Nephron progenitor cell (in vitro differentiated cells): Measurements from ENCODE around the gene DLL4.

Experiments
- DNase-seq: peaks from one replicate; pipeline ENCODE4 v3.0.0; 2021
- H3K27ac Mint-ChIP-seq: 2 replicates; pipeline ENCODE4 v1.8.0; 2021; ENCODE audit warnings: mild to moderate bottlenecking, moderate library complexity, mixed read lengths
- H3K27me3 Mint-ChIP-seq: 2 replicates; pipeline ENCODE4 v1.8.0; 2021; ENCODE audit warnings: mild to moderate bottlenecking, low read depth, mixed read lengths; ENCODE audit not compliant: poor library complexity
- H3K36me3 Mint-ChIP-seq: 2 replicates; pipeline ENCODE4 v1.8.0; 2021; ENCODE audit warnings: low read depth, mixed read lengths
- H3K4me1 Mint-ChIP-seq: 2 replicates; pipeline ENCODE4 v1.8.0; 2021; ENCODE audit warnings: mixed read lengths
- H3K4me3 Mint-ChIP-seq: 2 replicates; pipeline ENCODE4 v1.8.0; 2021; ENCODE audit warnings: mild to moderate bottlenecking, moderate library complexity, mixed read lengths
- H3K9me3 Mint-ChIP-seq: 2 replicates; pipeline ENCODE4 v1.8.0; 2021; ENCODE audit warnings: mild to moderate bottlenecking, moderate library complexity, mixed read lengths
- TF ChIP-seq, protein P1 (sequence below): fragments of 200-600 bp; sonication (generic); IDR thresholded peaks from 2 replicates; pipeline ENCODE4 v1.5.0; 2021; ENCODE audit warnings: antibody characterized with exemption

DLL4 gene

GRCh38 chr15:40927873-40928806, 1.0 kb upstream of the DLL4 start:
- no peak overlapping the region for H3K27ac Mint-ChIP-seq
- peaks cover 95% of the 10 kb centered on the region for H3K27me3 Mint-ChIP-seq
- H3K4me3 Mint-ChIP-seq: peak overlapping the region; percentile 79
- no peaks in the 10 kb centered on the region for H3K36me3 Mint-ChIP-seq
- TF ChIP-seq, protein P1, sequence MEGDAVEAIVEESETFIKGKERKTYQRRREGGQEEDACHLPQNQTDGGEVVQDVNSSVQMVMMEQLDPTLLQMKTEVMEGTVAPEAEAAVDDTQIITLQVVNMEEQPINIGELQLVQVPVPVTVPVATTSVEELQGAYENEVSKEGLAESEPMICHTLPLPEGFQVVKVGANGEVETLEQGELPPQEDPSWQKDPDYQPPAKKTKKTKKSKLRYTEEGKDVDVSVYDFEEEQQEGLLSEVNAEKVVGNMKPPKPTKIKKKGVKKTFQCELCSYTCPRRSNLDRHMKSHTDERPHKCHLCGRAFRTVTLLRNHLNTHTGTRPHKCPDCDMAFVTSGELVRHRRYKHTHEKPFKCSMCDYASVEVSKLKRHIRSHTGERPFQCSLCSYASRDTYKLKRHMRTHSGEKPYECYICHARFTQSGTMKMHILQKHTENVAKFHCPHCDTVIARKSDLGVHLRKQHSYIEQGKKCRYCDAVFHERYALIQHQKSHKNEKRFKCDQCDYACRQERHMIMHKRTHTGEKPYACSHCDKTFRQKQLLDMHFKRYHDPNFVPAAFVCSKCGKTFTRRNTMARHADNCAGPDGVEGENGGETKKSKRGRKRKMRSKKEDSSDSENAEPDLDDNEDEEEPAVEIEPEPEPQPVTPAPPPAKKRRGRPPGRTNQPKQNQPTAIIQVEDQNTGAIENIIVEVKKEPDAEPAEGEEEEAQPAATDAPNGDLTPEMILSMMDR: no peak
- DNase-seq: no peak
- peaks cover 68% of the 10 kb centered on the region for H3K4me1 Mint-ChIP-seq
- no peaks in the 10 kb centered on the region for H3K9me3 Mint-ChIP-seq

- H3K27me3 Mint-ChIP-seq: peaks cover 93% of the 10 kb centered on the region
- H3K4me1 Mint-ChIP-seq: peaks cover 67% of the 10 kb centered on the region
- DNase-seq: peak; percentile 79
- TF ChIP-seq, protein P1: no peak
- no peaks in the 10 kb centered on the region for H3K9me3 Mint-ChIP-seq
- H3K4me3 Mint-ChIP-seq: peak overlapping the region; percentile 82
- no peak overlapping the region for H3K27ac Mint-ChIP-seq
- H3K36me3 Mint-ChIP-seq: no peaks in the 10 kb centered on the region
These were observed 705 bp downstream of the DLL4 start for GRCh38 chr15:40929660-40930429.

DNA sequence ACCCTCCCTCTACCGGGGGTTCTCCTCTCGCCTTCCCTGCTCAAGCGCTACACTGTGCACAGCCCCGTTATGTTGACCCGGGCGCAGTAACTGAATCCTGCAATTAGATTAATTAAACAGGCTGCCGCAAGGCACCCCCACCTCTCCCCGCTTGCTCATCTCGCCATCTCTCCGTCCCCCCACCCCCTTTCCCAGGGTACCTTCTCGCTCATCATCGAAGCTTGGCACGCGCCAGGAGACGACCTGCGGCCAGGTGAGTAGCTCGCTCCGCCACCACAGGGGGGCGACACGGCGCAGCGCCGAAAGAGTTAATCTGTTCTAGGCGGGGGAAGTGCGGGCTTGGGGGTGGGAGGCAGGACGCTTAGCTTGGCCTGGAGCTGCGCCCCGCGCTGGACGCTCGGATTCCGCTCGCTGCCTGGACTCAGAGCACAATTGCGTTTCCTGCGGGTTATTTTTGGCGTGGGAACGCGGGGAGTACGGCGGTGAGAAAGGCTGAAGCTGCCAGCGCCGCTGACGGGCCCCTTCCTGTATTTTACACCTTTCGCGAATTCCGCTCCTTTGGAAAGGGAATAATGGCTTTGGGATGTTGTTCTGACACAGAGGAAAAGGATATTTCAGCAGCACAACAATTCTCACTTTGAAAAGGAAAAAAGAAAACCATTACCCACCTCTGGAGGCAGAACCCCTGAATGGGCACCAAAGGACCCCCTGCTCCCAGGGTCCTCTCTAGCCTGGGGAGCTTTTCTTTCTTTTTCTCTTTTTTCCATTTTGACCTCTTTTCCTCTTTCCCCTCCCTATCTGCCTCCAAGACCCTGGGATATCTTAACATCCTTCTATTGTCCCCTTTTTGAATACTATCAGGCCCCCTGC, 1.5 kb downstream of the DLL4 start:
- peaks cover 92% of the 10 kb centered on the region for H3K27me3 Mint-ChIP-seq
- H3K4me1 Mint-ChIP-seq: peaks cover 70% of the 10 kb centered on the region
- H3K9me3 Mint-ChIP-seq: no peaks in the 10 kb centered on the region
- H3K27ac Mint-ChIP-seq: no peak overlapping the region
- peak; percentile 78 for DNase-seq
- no peaks in the 10 kb centered on the region for H3K36me3 Mint-ChIP-seq
- TF ChIP-seq, protein P1: peak; percentile 70
- H3K4me3 Mint-ChIP-seq: peak overlapping the region; percentile 82

- peaks cover 92% of the 10 kb centered on the region for H3K27me3 Mint-ChIP-seq
- H3K4me3 Mint-ChIP-seq: peak overlapping the region; percentile 82
- peaks cover 70% of the 10 kb centered on the region for H3K4me1 Mint-ChIP-seq
- H3K36me3 Mint-ChIP-seq: no peaks in the 10 kb centered on the region
- no peaks in the 10 kb centered on the region for H3K9me3 Mint-ChIP-seq
- TF ChIP-seq, protein P1: no peak
- DNase-seq: no peak
- no peak overlapping the region for H3K27ac Mint-ChIP-seq
These were observed 2.4 kb downstream of the DLL4 start for GRCh38 chr15:40931300-40932142.

- H3K36me3 Mint-ChIP-seq: no peaks in the 10 kb centered on the region
- peak overlapping the region; percentile 3 for H3K4me3 Mint-ChIP-seq
- H3K9me3 Mint-ChIP-seq: no peaks in the 10 kb centered on the region
- H3K27ac Mint-ChIP-seq: no peak overlapping the region
- peaks cover 90% of the 10 kb centered on the region for H3K27me3 Mint-ChIP-seq
- no peak for DNase-seq
- H3K4me1 Mint-ChIP-seq: peaks cover 69% of the 10 kb centered on the region
- TF ChIP-seq, protein P1: no peak
These were observed 3.0 kb downstream of the DLL4 start for GRCh38 chr15:40932156-40932555.
